Measurements from ENCODE around the gene DISC1.

DNA sequence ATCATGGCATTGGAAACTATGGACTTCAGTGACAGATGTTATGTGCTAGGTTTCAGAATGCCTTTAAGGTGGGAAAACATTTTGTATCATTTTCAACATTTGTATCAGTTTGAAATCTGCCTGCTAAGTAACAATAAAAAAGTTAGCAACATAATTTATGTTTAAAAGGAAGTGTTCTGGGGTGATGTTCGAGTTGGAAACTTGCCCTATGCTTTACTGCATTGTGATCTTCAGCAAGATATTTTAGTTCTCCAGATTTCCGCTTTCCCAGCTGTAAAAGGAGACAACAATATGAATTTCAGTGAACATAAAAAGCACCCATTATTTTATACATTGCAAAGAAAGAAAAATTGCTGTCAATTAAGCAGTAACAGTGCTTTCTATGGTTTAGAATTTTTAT lies 187.4 kb downstream of the DISC1 start:
- TF ChIP-seq CTCF (IDR thresholded peaks at IDR 0.05) (no peak), POLR2A (IDR thresholded peaks at IDR 0.05) (no peak)
